ENCODE results near the gene KCNQ1.

DNA sequence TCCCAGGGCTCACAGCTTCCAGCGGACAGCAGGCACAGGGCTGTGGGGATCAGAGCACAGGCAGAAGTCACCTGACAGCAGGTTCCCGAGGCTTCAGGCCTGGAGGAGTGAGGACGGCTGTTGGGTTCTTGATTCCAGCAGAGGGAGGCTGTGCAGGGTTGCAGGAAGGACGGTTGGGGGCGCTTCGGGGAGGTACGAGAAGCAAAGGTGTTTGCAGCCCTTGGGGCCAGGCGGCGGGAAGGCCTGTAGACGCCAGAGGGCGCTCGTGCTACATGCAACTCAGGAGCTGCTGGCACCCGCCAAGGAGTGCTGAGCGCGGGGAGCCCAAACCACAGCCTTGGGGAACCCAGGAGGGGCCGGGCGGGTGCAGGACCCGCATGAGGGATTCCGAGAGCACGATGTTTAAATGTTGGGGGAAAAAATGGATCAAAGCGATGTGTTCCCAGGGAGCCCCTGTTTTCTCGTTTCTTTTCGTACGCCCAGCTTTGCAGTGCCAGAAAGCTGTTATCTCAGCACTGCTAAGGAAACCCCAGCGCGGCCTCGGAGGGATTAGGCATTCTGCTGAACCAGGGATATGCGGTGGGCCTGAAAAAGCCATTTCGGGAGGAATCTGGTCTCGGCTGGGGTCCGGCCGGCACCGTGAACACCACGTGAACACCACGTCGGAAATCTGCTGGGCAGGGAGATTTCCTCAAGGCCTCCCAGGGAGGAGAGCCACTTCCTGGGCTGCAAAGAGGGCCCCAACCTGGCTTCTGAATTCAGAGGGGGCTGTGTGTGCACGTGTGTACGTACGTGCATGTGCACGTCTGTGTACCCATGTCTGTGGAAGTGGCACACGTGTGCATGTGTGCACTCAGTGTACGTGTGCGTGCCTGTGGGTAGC lies 88.1 kb downstream of the KCNQ1 start:
- TF ChIP-seq, protein P1, sequence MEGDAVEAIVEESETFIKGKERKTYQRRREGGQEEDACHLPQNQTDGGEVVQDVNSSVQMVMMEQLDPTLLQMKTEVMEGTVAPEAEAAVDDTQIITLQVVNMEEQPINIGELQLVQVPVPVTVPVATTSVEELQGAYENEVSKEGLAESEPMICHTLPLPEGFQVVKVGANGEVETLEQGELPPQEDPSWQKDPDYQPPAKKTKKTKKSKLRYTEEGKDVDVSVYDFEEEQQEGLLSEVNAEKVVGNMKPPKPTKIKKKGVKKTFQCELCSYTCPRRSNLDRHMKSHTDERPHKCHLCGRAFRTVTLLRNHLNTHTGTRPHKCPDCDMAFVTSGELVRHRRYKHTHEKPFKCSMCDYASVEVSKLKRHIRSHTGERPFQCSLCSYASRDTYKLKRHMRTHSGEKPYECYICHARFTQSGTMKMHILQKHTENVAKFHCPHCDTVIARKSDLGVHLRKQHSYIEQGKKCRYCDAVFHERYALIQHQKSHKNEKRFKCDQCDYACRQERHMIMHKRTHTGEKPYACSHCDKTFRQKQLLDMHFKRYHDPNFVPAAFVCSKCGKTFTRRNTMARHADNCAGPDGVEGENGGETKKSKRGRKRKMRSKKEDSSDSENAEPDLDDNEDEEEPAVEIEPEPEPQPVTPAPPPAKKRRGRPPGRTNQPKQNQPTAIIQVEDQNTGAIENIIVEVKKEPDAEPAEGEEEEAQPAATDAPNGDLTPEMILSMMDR (conservative IDR thresholded peaks at IDR 0.05) = peak; percentile 92
- TF ChIP-seq EZH2 (IDR thresholded peaks at IDR 0.05; ENCODE audit: low read depth) = no peak
